Measurements from ENCODE around the gene NME7.
"Not testable (repeated sequence)": the region's sequence is repeated elsewhere in the genome, so short reads cannot be mapped to it uniquely, and the experiment has no call there.

Gene NME7

GRCh38 chr1:169180174-169180573 is 187.4 kb downstream of the NME7 start:
- DNase-seq (ENCODE audit: extremely low read depth, low read depth): no peak
- no peak for TF ChIP-seq CTCF (IDR thresholded peaks at IDR 0.05; ENCODE audit: low read depth, low read length)

- not testable (repeated sequence) for DNase-seq (ENCODE audit: extremely low read depth, low read depth)
Measured at GRCh38 chr1:169179431-169179830, 188.2 kb downstream of the NME7 start.

GRCh38 chr1:169175461-169175860 is 192.1 kb downstream of the NME7 start:
- no peak for DNase-seq (ENCODE audit: extremely low read depth, low read depth)
- no peak for TF ChIP-seq CTCF (IDR thresholded peaks at IDR 0.05; ENCODE audit: low read depth, low read length)

- DNase-seq (ENCODE audit: extremely low read depth, low read depth): no peak
- no peak for TF ChIP-seq CTCF (IDR thresholded peaks at IDR 0.05; ENCODE audit: low read depth, low read length)
Measured at GRCh38 chr1:169163059-169163458, 204.5 kb downstream of the NME7 start.

GRCh38 chr1:169161496-169162194 is 206.0 kb downstream of the NME7 start:
- no peak for TF ChIP-seq CTCF (IDR thresholded peaks at IDR 0.05; ENCODE audit: low read depth, low read length)
- DNase-seq (ENCODE audit: extremely low read depth, low read depth): no peak

GRCh38 chr1:169160845-169161495 is 206.6 kb downstream of the NME7 start:
- no peak for DNase-seq (ENCODE audit: extremely low read depth, low read depth)
- TF ChIP-seq CTCF (IDR thresholded peaks at IDR 0.05; ENCODE audit: low read depth, low read length): no peak

- no peak for DNase-seq (ENCODE audit: extremely low read depth, low read depth)
- no peak for TF ChIP-seq CTCF (IDR thresholded peaks at IDR 0.05; ENCODE audit: low read depth, low read length)
Measured at GRCh38 chr1:169156580-169156979, 211.0 kb downstream of the NME7 start.

GRCh38 chr1:169155675-169156074 is 211.9 kb downstream of the NME7 start:
- no peak for TF ChIP-seq CTCF (IDR thresholded peaks at IDR 0.05; ENCODE audit: low read depth, low read length)
- no peak for DNase-seq (ENCODE audit: extremely low read depth, low read depth)

All from AG09319 (cell line).